NCI-H1105 treated with DMSO at 0.1 percent for 48 hours (cell line): ENCODE data around the gene OVOL2.

Experiments used
- DNase-seq: peaks from one replicate; lab custom pipeline; 2025; lab: John Stamatoyannopoulos, UW

Gene OVOL2

DNA sequence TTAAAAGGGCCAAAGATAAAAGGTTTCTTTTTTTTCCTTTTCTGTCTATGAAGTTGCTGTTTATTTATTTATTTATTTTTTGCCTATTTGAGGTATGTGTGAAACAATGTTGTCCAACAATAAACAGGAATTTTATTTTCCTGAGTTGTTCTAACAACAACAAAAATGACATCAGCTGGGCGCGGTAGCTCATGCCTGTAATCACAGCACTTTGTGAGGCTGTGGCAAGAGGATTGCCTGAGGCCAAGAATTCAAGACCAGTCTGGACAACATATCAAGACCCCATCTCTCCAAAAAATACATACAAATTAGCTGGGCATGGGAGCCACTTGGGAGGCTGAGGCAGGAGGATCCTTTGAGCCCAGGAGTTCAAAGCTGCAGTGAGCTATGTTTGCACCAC, 44.8 kb downstream of the OVOL2 start:
- DNase-seq: no peak

DNA sequence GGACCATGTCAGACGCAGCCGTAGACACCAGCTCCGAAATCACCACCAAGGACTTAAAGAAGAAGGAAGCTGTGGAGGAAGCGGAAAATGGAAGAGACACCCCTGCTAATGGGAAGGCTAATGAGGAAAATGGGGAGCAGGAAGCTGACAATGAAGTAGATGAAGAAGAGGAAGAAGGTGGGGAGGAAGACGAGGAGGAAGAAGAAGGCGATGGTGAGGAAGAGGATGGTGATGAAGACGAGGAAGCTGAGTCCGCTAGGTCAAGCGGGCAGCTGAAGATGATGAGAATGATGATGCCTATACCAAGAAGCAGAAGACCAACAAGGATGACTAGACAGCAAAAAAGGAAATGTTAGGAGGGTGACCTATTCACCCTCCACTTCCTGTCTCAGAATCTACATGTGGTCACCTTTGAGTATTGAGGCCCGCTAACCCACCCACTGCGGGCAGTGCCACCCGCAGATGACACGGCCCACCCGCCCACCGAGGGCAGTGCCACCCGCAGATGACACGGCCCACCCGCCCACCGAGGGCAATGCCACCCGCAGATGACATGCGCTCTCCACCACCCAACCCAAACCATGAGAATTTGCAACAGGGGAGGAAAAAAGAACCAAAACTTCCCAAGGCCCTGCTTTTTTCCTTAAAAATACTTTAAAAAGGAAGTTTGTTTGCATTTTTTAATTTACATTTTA, 45.6 kb downstream of the OVOL2 start:
- no peak for DNase-seq

DNA sequence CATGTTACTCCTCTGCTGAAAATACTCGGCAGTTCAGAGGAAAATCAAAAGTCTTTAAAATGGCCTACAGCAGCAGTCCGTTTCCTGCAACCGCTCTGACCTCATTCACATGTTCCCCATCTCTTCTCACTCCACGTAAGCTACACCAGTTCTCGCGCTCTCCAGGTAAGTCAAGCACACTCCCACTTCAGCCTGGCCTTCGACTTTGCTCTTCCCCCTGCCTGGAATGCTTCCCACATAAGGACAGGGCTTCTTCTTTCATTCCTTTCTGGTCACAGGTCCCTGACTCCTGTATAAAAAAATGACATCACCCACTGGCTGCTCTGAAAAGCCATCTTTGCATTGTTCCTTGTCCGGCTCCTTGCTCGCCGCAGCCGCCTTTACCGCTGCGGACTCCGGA, 46.2 kb downstream of the OVOL2 start:
- no peak for DNase-seq

DNA sequence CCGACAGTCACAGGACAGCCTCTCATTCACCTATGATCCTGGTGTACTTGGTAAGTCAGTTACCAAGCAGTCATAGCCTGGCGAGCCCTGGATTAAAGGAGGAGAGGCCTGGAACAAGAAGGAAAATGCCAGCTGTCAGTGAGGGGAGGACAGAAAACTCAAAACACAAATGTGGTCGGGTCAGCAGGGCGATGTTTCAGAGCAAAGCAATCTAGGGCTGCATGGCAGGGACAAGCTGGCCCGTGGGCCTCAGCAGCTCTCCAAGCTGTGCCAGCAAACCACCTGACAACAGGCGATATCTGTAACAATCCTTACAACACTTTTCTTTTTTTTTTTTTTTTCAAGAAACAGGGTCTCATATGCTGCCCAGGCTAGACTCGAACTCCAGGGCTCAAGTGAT, 48.6 kb downstream of the OVOL2 start:
- no peak for DNase-seq

DNA sequence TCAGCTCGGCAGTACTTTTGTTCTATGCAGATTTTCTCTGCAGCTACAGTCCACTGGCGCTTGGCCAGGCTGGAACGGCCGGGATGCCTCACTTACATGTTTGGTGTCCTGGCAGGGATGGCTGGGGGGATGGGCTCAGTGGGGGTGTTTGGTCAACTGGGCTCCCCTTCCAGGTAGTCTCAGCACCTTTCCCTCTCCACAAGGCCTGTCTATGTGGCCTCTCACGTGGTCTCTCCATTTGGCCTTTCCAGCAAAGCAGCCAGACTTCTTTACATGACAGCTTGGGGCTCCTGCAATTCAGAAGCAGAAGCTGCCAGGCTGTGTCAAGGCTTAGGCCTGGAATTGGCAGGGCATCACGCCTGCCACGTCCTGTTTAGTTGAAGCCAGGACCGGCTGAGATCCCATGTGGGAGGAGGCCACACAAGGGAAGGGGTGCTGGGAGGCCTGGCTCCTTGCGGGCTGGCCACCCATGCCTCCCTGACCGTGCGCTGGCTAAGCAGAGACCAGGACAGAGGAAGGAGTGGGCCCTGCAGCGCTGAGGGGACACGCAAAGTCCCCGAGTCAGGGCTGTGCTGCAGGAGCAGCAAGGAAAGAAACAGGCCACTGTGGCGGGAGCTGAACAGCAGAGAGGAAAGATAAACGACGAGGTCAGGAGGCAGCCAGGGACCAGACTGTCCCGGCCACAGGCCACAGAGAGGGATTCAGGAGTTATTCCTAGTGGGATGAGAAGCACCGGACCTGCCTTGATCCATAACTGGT, 50.0 kb downstream of the OVOL2 start:
- no peak for DNase-seq

DNA sequence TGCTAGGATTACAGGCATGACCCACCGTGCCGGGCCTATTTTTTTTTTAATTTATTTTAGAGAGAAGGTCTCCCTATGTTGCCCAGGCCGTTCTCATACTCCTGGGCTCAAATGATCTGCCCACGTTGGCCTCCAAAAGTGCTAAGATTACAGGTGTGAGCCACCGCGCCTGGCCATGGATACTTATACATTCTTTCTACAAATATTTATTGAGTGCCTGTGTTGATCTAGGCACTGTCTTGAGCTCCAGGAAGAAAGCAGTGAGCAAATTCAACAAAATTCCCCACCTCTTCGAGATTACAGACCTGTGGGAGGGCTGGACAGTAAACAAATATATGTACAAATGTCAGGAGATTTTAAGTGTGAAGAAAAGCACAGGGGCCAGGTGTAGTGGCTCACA, 51.0 kb downstream of the OVOL2 start:
- no peak for DNase-seq

DNA sequence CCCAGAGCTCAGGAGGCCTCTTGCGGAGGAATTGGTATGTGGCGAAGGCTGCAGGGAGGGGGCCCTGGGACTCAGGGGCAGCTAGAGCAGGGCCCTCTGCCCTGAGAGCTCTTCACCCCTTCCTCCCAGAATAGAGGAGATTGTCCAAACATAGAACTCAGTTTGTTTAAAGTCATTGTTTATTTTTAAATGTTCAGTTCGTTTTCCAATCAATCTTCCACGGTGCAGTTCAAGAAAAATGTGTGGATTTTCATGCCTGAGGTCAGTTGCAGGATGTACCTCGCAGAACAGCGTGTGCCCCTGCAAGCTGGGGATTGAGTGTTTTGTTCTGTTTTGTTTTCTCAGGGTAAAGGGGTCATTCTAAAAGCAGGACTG, 51.7 kb downstream of the OVOL2 start:
- DNase-seq: no peak

DNA sequence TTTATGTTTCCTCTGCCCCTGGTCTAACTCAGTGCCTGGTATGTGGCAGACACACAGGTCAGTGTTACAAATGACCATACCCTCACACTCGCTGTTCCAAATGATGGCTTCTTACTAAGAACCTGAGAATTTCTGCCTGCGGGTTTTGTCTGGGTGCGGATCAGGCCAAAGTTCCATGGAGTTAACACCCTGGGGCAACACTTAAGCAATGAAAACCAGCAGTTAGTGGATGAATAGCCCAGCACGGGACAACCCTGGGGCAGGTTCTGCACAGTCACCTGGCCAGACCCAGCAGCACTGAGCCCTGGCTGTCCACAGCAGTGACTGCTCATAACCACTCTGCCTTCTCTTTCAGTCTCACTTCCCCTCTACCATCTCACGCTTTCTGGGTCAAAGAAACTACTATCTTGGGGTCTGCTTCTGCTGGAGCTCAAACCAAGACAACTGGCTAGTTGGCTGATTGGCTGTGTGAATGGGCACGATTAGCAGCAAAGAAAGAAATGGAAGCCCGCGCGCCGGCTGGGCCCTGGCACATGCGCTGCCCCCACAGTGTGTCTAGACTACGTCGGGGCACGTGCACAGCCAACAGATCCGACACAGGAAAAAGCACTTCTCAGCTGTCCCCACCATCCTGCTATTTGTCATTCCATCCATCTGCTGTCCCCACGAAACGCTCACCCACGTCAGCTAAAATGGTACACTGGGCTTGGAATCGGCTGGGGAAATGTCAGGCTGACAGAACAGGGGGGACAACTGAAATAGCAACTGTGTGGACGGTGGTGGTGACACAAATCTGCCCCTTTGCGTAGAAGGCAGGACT, 52.3 kb downstream of the OVOL2 start:
- no peak for DNase-seq

DNA sequence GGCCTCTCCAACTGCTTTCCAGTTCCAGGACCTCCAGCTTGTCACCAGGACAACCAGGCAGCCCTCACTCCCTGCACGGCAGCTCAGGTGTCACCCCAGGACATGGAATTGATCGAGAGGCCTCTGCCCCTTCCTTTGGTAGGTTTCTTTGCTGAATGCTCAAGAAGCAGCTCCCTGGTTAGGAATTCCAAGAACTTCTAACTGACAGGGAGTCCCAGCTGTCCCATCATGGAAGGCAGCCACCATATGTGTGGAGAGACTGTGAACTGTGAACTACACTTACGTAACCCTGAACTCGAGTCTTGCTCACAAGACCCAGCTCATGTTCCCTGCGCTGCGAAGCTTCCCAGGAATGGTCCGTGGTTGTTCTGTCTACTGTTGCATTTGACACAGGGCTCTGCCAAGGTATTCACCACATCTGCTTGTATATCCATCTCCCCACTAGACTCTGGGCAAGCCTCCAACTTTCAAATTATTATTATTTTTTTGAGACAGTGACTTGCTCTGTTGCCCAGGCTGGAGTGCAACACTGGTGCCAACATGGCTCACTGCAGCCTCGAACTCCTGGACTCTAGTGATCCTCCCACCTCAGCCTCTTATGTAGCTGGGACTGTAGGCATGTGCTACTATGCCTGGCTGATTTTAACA, 53.2 kb downstream of the OVOL2 start:
- DNase-seq: no peak

DNA sequence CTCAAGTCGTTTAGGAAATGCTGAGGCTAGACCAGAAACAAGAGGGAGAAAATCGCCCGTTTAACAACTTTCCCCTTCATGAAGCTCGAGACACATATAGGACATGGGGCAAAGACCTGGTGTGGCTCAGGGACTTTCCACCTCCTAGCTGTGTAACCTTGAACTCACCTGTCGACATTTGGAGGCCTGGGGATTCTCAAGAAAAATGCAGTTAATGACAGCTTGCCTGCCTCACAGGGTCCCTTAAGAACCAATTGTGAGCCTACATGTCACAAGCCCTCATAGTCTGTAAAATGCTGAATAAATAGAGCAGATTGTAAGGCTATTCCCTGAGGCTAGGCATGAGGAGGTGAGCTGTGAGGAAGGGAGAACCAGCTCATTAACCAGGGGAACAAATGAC, 53.8 kb downstream of the OVOL2 start:
- no peak for DNase-seq

DNA sequence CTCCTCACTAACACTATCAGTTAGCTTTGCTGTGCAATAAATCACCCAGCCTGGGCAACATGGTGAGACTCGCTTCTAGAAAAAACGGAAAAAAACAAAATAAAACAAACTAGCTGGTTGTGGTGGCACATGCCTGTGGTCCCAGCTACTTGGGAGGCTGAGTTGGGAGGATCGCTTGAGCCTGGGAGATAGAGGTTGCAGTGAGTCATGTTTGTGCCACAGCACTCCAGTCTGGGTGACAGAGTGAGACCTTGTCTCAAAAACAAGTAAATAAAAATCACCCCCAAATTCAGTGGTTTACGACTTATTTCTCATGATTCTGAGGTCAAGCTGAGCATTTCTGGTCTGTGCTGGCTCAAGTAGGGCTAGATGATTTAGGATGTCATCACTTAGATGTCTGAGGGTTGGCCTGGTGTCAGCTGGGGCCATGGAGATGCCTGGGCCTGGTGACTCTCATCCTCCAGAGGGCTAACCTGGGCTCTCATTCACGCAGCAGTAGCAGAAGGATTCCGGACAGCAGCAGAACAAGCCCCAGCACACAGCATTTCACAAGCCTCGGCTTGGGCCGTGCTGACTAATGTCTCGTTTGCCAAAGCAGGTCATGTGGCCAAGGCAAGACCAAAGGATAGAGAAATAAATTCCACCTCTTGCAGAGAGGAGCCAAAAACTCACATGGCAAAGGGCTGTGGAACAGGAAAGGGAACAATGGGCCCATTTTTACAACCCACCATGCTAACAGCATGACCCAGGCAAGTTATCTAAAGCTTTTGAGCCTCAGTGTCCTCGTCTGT, 56.4 kb downstream of the OVOL2 start:
- no peak for DNase-seq

DNA sequence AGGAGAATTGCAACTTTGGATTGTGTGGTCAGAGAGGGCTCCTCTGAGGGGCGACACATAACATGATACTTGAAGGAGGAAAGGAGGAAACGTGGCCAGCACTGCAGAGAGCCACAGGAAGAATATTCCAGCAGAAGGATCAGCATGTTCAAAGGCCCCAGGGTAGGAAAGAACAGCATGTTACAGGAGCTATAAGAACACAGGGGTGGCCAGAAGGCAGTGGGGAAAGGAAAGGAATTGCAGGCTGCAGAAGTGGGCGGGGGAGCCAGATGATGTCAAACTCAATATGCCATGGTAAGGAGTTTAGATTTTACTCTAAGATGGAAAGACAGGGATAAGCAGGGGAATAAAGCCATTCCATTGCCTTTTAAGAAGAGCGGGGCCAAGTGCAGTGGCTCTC, 58.1 kb downstream of the OVOL2 start:
- no peak for DNase-seq

DNA sequence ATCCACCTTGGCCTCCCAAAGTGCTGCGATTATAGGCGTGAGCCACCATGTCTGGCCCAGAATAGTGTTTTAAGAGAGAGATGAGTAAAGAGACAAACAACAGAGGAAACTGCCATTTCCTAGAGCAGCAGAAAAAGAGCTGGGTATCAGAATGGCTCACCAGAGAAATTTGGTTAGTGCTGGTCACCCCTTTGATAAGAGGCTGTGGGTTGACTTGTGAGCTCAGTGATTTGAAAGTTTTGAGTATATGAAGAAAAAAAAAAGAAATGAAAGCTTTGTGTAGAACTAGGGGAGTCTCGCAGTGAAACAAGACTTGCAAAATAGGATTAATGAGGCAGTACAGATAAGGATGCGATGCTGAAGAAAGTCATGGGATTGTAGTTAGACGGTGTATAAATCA, 59.3 kb downstream of the OVOL2 start:
- DNase-seq: no peak

DNA sequence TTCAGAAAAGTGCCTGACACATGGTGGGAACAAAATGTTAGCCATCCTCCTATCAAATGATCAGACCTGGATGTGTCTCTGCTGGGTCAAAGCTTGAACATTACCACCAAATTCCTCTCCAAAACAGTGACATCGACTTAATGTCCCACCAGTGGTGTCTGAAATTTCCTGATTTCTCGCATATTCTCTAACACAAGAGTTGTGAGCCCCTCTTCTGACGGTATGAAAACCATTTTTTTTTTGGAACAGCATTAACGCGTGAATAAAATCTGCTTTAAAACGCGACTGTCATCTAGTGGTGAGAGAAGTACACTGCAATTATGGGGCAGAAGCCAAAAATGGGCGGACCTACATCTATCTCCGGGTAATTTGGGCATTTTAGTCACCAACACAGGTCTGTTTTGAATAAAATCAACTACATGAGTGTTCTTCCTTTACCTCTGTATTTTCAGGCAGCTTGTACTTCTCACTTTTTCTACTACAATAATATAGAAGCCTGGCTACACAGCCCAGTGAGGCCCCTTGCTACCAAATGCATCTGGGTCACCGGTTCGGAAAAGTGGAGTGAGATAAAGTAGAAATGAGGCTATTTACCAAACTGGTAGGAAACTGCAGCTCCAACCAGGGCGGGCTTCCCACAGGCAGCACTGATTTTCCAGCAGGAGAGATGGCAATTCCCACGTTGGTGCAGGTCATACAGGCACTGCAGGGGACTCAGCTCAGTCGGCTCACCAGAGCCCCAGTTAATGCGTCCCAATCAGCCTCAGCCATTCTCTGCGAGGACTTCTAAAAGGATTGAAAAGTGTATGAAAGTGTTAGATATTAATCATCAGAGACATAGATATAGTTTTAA, 61.5 kb downstream of the OVOL2 start:
- peak; percentile 59 for DNase-seq

DNA sequence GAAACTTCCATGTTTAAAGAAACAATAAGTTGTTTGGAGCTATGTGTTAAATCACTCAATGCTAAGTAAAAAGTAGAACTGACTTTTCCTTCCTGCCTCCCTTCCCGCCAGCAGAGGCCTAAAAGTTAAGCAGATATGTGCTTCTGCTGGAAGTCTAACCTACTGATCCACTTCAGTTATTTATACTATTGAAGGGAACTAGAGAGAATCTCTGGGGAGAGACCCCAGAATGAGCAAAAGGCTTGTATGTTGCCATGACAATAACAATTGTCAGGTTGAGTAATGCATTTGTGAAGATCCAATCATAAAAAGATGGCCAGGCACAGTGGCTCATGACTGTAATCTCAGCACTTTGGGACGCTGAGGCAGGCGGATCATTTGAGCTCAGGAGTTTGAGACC, 64.2 kb downstream of the OVOL2 start:
- DNase-seq: no peak

DNA sequence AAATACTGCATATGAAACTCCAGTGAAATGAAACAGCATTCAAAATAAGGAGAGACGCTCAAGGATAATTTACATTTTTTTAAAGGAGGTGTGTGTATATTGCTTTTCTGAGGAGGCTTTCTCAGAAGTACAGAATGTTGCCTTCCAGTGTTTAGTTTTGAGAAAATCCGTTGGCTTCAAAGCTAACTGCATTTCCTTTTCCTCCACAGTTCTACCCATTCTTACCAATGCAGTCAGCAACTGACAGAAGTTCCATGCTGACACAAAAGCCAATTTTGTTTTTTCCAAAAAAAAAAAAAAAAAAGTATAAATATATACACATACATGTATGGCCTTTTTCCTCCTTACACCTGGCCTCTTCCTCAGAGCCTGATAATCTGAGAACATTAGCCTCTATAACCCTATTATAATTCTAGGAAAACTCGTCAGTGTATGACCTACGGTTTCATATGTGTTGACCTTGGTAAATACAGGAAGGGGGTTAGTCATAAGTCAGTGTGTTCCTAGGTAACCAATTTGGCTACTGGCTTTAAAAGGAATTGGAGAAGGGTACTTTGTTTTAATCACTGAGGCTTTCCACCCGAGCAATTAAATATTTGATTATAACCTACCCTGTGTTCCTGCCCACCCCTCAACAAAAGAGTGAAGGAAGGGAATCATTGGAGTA, 64.7 kb downstream of the OVOL2 start:
- DNase-seq: no peak

DNA sequence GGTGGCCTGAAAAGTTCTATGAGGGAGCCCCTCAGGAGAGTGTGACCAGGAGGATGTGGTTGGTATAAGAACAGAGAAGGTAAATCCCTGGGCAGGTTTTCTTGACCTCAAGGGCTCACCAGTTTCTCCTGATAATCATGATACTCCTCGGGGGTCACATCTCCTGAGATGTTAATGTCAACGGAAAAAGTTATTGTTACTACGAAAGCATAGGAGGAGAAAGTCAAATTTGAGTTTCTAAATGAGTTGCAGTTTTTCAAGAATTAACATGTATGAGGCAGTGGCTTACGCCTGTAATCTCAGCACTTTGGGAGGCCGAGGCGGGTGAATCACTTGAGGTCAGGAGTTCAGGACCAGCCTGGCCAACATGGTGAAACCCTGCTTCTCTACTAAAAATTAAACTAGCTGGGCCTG, 65.5 kb downstream of the OVOL2 start:
- DNase-seq: no peak

DNA sequence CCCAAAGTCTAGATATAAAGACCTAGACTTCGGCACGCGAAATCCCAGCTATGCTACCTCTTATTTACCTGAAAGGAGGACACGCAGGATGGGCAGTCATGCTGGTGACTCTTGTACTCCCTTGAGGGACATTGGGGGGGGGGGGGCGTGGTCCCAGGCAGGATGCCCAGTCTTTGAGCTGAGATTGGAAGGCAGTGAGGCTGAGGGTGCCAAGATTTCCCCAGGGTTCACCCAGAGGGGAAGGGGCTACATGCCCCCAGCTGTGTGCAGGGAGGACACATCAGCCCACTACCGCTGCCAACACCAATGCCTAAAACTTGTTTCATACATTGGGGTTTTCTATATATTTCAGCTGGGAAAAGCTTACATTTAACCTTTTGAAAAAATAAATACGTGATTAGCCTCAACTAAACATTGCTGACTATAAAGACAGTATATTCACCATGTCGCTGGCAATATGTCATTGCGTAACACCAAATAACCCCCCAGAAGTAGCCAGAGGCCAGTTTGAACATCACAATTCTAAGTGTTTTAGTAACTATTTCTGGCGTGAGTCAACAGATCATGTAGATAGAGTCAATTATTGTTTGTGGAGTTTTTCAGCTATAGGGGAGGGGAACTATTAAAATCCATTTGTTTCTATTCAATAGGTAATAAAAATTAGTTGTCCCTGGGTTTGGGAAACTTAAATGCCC, 67.3 kb downstream of the OVOL2 start:
- DNase-seq: no peak

DNA sequence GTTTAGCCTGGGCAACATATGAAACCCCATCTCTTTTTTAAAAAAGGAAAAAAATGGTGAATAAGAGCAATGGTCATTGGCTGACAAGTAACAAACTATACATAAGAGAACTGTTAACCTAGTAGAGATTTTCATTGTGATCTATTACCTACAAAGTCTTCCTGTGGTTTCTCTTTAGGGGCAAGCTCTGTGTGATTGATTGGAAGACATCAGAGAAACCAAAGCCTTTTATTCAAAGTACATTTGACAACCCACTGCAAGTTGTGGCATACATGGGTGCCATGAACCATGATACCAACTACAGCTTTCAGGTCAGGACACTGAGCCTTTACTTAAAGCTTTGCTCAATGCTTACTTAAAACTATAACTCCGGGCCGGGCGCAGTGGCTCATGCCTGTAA, 69.7 kb downstream of the OVOL2 start:
- no peak for DNase-seq
